ENCODE measurements around the gene NPC1L1. TPM values are rescaled to one million over a fixed set of nuclear protein-coding genes. Genes with fewer than 3 reads are reported as not detected.

NPC1L1 gene
- total and polyA plus RNA-seq, 10 of the 15 experiments (the other 5 are each of a cell fraction or from before 2014, with no cell fraction given): 0.01 to 0.90 TPM; not detected in 8

DNA sequence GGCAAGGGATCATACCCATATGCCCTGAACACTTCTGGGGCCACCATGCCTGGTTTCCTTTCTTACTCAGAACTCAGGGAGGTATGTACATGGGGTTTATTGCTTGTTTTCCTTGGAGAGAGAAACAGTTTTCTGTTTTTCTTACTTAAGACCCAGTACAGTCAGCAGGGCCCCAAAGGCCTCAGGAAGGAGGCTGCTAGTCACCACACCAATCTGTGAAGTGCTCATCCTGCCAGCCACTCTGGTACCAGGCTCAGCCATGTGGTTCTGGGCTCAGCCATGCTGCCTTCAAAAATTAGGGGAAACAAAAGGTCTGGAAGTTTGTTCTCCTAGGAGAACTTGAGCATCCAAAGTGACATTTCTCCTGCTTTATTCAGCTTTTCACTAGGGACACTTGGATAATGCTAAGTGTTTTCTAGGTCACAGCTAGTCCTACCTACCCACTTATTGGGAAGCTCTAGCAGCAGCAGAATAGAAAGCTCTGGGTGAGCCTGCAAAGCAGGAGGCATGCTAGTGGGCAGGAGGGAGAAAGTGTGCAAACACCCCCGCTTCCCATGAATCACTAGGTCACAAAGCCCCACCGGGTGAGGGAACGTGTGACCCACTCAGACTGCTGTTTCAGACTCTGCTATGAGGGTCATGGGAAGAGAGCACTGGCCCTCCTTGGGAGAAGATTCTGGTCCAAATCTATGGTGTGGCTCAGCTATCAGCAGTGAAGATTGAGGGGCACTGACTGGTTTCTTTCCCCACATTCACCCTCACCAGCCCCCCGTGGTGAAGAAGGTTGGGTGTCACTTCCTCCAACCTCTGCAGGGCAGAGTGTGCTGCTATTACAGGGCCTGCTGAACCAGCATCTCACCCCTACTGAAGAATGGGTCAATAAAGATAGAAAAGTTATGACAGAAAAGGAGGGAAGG, 74.6 kb downstream of the NPC1L1 start (continued):
- TF ChIP-seq, protein P1, sequence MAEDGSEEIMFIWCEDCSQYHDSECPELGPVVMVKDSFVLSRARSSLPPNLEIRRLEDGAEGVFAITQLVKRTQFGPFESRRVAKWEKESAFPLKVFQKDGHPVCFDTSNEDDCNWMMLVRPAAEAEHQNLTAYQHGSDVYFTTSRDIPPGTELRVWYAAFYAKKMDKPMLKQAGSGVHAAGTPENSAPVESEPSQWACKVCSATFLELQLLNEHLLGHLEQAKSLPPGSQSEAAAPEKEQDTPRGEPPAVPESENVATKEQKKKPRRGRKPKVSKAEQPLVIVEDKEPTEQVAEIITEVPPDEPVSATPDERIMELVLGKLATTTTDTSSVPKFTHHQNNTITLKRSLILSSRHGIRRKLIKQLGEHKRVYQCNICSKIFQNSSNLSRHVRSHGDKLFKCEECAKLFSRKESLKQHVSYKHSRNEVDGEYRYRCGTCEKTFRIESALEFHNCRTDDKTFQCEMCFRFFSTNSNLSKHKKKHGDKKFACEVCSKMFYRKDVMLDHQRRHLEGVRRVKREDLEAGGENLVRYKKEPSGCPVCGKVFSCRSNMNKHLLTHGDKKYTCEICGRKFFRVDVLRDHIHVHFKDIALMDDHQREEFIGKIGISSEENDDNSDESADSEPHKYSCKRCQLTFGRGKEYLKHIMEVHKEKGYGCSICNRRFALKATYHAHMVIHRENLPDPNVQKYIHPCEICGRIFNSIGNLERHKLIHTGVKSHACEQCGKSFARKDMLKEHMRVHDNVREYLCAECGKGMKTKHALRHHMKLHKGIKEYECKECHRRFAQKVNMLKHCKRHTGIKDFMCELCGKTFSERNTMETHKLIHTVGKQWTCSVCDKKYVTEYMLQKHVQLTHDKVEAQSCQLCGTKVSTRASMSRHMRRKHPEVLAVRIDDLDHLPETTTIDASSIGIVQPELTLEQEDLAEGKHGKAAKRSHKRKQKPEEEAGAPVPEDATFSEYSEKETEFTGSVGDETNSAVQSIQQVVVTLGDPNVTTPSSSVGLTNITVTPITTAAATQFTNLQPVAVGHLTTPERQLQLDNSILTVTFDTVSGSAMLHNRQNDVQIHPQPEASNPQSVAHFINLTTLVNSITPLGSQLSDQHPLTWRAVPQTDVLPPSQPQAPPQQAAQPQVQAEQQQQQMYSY (CRISPR knock-in tag; IDR thresholded peaks at IDR 0.05): no peak
- TF ChIP-seq, protein P2, sequence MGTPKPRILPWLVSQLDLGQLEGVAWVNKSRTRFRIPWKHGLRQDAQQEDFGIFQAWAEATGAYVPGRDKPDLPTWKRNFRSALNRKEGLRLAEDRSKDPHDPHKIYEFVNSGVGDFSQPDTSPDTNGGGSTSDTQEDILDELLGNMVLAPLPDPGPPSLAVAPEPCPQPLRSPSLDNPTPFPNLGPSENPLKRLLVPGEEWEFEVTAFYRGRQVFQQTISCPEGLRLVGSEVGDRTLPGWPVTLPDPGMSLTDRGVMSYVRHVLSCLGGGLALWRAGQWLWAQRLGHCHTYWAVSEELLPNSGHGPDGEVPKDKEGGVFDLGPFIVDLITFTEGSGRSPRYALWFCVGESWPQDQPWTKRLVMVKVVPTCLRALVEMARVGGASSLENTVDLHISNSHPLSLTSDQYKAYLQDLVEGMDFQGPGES (IDR thresholded peaks at IDR 0.05): no peak
- TF ChIP-seq, protein P3, sequence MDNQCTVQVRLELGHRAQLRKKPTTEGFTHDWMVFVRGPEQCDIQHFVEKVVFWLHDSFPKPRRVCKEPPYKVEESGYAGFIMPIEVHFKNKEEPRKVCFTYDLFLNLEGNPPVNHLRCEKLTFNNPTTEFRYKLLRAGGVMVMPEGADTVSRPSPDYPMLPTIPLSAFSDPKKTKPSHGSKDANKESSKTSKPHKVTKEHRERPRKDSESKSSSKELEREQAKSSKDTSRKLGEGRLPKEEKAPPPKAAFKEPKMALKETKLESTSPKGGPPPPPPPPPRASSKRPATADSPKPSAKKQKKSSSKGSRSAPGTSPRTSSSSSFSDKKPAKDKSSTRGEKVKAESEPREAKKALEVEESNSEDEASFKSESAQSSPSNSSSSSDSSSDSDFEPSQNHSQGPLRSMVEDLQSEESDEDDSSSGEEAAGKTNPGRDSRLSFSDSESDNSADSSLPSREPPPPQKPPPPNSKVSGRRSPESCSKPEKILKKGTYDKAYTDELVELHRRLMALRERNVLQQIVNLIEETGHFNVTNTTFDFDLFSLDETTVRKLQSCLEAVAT (IDR thresholded peaks at IDR 0.05): no peak
- TF ChIP-seq NFXL1 (IDR thresholded peaks at IDR 0.05; ENCODE audit: borderline replicate concordance): no peak
- TF ChIP-seq JUND (IDR thresholded peaks at IDR 0.05; ENCODE audit: low read depth, low read length): no peak
- TF ChIP-seq, protein P4, sequence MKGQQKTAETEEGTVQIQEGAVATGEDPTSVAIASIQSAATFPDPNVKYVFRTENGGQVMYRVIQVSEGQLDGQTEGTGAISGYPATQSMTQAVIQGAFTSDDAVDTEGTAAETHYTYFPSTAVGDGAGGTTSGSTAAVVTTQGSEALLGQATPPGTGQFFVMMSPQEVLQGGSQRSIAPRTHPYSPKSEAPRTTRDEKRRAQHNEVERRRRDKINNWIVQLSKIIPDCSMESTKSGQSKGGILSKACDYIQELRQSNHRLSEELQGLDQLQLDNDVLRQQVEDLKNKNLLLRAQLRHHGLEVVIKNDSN (IDR thresholded peaks at IDR 0.05; ENCODE audit: borderline replicate concordance, extremely low read length, insufficient read depth, low read depth, low read length): no peak
